Subcutaneous adipose tissue (tissue), 4 donors: ENCODE data around the gene AK2. TPM values are rescaled to one million over a fixed set of nuclear protein-coding genes. Genes with fewer than 3 reads are reported as not detected.

Source experiments
- total RNA-seq, 4 donors: library from RNA; depleted of rRNA; stranded (reverse); fragments of >200 nt; gene quantifications; one replicate each; pipeline ENCODE4 v1.1.0, GENCODE V29; 2016
- TF ChIP-seq, protein P1 (sequence below): fragments of 450-650 bp; IDR thresholded peaks from one replicate; pipeline ENCODE4 v1.5.1; 2016; ENCODE audit warnings: low read depth, mild to moderate bottlenecking, control low read depth, antibody characterized with exemption, moderate library complexity

AK2 gene
- total RNA-seq, 4 donors from 2014 or later, result 101 to 251 (median 194) TPM

DNA sequence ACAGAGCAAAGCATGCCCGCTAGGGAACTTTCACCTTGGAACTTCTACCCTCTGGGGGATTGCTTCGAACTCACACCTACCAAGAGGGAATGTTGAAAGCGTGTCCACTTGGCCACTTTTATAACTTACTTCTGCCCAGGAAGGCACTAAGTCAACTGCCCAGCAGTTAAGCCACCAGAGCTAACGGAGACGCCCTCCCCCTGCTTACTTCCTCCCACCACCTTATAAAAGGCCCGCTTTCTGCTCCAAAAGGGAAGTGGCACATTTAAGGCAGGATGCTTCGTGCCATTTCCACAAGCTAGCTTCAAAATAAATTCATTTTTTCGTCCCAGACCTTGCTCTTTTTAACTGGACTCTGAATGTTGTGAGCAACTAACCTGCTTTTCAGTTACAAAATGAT, 3.2 kb upstream of the AK2 start:
- TF ChIP-seq, protein P1, sequence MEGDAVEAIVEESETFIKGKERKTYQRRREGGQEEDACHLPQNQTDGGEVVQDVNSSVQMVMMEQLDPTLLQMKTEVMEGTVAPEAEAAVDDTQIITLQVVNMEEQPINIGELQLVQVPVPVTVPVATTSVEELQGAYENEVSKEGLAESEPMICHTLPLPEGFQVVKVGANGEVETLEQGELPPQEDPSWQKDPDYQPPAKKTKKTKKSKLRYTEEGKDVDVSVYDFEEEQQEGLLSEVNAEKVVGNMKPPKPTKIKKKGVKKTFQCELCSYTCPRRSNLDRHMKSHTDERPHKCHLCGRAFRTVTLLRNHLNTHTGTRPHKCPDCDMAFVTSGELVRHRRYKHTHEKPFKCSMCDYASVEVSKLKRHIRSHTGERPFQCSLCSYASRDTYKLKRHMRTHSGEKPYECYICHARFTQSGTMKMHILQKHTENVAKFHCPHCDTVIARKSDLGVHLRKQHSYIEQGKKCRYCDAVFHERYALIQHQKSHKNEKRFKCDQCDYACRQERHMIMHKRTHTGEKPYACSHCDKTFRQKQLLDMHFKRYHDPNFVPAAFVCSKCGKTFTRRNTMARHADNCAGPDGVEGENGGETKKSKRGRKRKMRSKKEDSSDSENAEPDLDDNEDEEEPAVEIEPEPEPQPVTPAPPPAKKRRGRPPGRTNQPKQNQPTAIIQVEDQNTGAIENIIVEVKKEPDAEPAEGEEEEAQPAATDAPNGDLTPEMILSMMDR, result no peak

DNA sequence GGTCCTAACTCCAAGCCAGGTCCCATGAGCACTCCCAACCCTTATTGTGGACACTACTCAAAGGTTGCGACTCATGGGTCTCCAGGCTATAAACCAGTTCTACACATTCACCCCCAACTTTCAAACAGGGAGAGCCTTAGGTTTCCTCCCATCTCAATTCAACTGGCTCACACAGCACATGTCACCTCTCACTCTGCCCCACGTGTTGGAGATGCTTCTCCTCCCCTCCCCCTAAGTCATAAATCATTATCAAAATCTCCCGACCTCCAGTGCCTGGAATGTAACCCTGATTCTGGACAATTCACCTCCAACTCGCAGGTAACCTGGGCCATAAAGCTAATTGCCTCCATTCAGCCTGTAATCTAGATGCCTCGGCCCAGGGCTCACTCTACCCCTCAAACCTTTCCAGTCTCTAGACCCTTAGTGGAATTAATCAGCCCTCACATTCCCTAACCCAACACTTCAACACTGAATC, 595 bp downstream of the AK2 start:
- TF ChIP-seq, protein P1, result no peak

DNA sequence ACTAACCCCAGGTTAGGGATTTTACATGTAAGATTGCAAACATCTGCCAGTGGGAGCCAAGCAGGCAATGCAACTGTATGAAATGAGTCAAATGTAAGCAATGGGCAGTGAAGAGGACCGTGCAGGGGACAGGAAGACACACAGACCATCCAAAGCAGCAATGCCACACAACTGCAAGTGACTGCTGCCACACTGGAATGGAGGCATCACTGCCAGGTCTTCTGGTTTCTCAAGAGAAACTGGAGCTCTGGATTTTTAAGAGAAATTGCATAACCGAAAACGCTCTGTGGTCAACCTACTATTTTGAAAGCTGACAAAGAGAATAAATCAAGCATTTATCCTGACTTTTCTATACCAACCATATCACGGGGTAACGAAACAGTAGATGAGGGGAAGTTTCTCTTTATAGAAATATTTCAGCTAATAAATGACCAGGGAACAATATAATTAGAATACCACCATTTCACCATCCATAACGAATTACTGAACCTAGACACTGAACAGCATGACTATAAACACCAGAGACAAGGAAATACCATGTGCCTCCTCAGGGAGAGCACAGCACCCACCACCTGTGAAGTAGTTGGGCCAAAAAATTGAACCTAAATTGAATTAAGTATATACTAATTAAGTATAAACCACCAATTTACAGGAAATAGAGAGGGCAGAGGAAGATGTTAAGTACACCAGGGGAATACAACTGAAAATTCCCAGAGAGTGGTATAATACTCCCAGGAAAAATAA, 4.4 kb downstream of the AK2 start:
- TF ChIP-seq, protein P1, result no peak

DNA sequence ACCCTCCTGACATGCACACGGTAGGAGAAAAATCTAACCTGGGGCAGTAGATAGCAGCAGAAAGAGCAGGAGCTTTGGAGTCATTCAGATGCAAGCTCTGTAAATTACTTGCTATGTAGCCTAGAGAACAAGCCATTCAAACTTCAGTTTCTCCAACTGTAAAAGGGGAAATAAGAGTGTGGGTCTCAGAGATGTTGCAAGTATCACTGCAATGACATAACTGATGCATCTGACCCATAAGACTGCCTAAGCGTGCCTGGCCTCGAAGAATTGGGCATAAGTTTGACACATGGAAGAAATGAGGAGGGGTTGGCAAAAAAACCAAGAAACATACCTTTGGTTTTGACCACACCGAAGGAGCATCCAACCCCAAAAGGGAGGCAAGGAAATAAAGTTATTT, 5.2 kb downstream of the AK2 start:
- TF ChIP-seq, protein P1, result no peak

DNA sequence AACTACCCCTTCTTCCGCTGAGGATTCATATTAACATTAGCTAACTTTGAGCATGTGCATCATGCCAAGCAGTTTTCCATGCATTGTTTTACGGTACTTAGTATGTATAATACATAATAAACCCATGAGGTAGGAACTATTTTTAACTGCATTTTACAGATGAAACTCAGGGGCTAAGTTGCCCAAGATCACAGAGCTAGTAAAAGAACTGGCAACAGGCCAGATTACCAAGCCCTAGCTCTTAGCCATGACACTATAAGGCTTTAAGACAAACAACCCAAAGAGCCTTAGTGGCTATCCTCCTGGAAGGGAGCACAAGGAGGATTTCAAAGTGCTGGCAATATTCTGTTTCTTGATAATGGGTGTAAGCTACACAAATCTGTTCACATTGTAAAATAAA, 6.1 kb downstream of the AK2 start:
- TF ChIP-seq, protein P1, result no peak

DNA sequence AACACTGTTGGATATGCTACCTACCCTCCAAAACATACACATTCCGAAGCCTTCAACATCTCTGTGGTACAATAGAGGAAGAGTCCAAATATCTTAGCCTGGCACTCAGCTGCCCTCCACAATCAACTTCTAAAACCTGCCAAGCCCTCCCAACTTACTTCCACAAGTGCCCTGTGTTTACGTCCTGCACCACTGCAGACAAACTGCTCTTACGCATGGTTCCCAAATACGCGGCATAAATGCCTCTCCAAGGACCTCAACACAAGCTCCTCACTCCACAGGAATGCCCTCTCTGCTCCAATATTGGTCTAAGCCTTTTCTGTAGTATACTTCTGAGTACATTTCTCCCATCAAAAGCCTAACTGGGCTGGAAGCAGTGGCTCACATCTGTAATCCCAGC, 6.8 kb downstream of the AK2 start:
- TF ChIP-seq, protein P1, result no peak

DNA sequence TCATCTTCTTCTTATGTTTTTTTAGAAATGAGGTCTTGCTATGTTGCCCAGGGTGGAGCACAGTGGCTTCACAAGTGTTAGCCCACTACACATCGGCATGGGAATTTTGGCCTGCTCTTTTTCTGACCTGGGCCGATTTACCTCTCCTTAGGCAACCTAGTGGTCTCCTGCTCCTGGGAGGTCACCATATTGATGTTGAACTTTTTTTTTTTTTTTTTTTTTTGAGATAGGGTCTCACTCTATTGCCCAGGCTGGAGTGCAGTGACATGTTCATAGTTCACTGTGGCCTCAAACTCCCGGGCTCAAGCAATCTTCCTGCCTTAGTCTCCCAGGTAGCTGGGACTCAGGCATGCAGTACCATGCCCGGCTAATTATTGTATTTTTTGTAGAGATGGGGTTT, 7.5 kb downstream of the AK2 start:
- TF ChIP-seq, protein P1, result no peak
